ENCODE data around the gene TRPM5.

The TRPM5 gene

GRCh38 chr11:2466869-2467694, 22.8 kb upstream of the TRPM5 start:
- Histone ChIP-seq H3K27ac (no peak overlapping the region), H3K36me3 (no peaks in the 10 kb centered on the region), H3K4me3 (ENCODE audit: low read depth, low read length) (no peak overlapping the region), H3K9me3 (ENCODE audit: severe bottlenecking) (no peaks in the 10 kb centered on the region), H3K27me3 (ENCODE audit: insufficient read depth, low read depth, severe bottlenecking) (peaks cover 43% of the 10 kb centered on the region)
- DNase-seq = no peak
- no peak for TF ChIP-seq CTCF (IDR thresholded peaks at IDR 0.05; ENCODE audit: low read depth, low read length)

- H3K36me3 ChIP-seq = no peaks in the 10 kb centered on the region
- no peak for DNase-seq
- no peak overlapping the region for H3K27ac ChIP-seq
- TF ChIP-seq CTCF (IDR thresholded peaks at IDR 0.05; ENCODE audit: low read depth, low read length) = no peak
- no peaks in the 10 kb centered on the region for H3K9me3 ChIP-seq (ENCODE audit: severe bottlenecking)
- no peak overlapping the region for H3K4me3 ChIP-seq (ENCODE audit: low read depth, low read length)
- H3K27me3 ChIP-seq (ENCODE audit: insufficient read depth, low read depth, severe bottlenecking) = peaks cover 43% of the 10 kb centered on the region
Observed at GRCh38 chr11:2466069-2466801, 21.9 kb upstream of the TRPM5 start.

GRCh38 chr11:2465202-2466068, 21.1 kb upstream of the TRPM5 start:
- no peaks in the 10 kb centered on the region for H3K9me3 ChIP-seq (ENCODE audit: severe bottlenecking)
- no peaks in the 10 kb centered on the region for H3K36me3 ChIP-seq
- H3K27me3 ChIP-seq (ENCODE audit: insufficient read depth, low read depth, severe bottlenecking) = peaks cover 44% of the 10 kb centered on the region
- DNase-seq = no peak
- H3K4me3 ChIP-seq (ENCODE audit: low read depth, low read length) = no peak overlapping the region
- no peak overlapping the region for H3K27ac ChIP-seq
- no peak for TF ChIP-seq CTCF (IDR thresholded peaks at IDR 0.05; ENCODE audit: low read depth, low read length)

- TF ChIP-seq CTCF (IDR thresholded peaks at IDR 0.05; ENCODE audit: low read depth, low read length) = no peak
- Histone ChIP-seq H3K27me3 (ENCODE audit: insufficient read depth, low read depth, severe bottlenecking) (peaks cover 36% of the 10 kb centered on the region), H3K4me3 (ENCODE audit: low read depth, low read length) (no peak overlapping the region), H3K36me3 (no peaks in the 10 kb centered on the region), H3K9me3 (ENCODE audit: severe bottlenecking) (no peaks in the 10 kb centered on the region), H3K27ac (no peak overlapping the region)
- DNase-seq = no peak
Observed at GRCh38 chr11:2464451-2465165, 20.3 kb upstream of the TRPM5 start.

GRCh38 chr11:2463766-2464277, 19.5 kb upstream of the TRPM5 start:
- peaks cover 34% of the 10 kb centered on the region for H3K27me3 ChIP-seq (ENCODE audit: insufficient read depth, low read depth, severe bottlenecking)

More at GRCh38 chr11:2463766-2464277, 19.5 kb upstream of the TRPM5 start:
- no peaks in the 10 kb centered on the region for H3K36me3 ChIP-seq
- DNase-seq = no peak
- TF ChIP-seq CTCF (IDR thresholded peaks at IDR 0.05; ENCODE audit: low read depth, low read length) = no peak
- no peak overlapping the region for H3K27ac ChIP-seq
- no peak overlapping the region for H3K4me3 ChIP-seq (ENCODE audit: low read depth, low read length)
- H3K9me3 ChIP-seq (ENCODE audit: severe bottlenecking) = no peaks in the 10 kb centered on the region
